ENCODE data around the gene PER1. TPM values are rescaled to one million over a fixed set of nuclear protein-coding genes. Genes with fewer than 3 reads are reported as not detected.

The PER1 gene
- total and polyA plus RNA-seq, 10 of the 15 experiments (the other 5 are each of a cell fraction or from before 2014, with no cell fraction given): 0.02 to 25.1 (median 5.4) TPM

- TF ChIP-seq CEBPZ (IDR thresholded peaks at IDR 0.05; ENCODE audit: low read depth, low read length) (no peak), ETV6 (conservative IDR thresholded peaks at IDR 0.05 in 1 of 2, IDR thresholded peaks at IDR 0.05 in 1 of 2; ENCODE audit: borderline replicate concordance in 1 of 2, low read depth in 1 of 2) (no peak), RBBP5 (conservative IDR thresholded peaks at IDR 0.05) (no peak), MAX (IDR thresholded peaks at IDR 0.05; ENCODE audit: low read depth, low read length) (no peak), IKZF2 (IDR thresholded peaks at IDR 0.05) (no peak), EP300 (IDR thresholded peaks at IDR 0.05; ENCODE audit: borderline replicate concordance in 1 of 2, control insufficient read depth in 1 of 2, low read depth in 2 of 2, low read length in 2 of 2) (no peak)
Measured at GRCh38 chr17:8159032-8159400, 6.8 kb upstream of the PER1 start (continued).
